HepG2 (cell line): ENCODE measurements around the gene TMEM222. TPM values are rescaled to one million over a fixed set of nuclear protein-coding genes. Genes with fewer than 3 reads are reported as not detected.

Source experiments
- CREM ChIP-seq, 2 experiments: sonication (generic) in 1 of 2; formaldehyde crosslinking in 1 of 2; IDR thresholded peaks; 2 replicates each; pipeline versions ENCODE4 v1.4.0 to v1.6.1; 2016 to 2020; ENCODE audit warnings: antibody characterized with exemption in 1 of 2, mild to moderate bottlenecking in 1 of 2, missing genetic modification reagents in 1 of 2
- DRAP1 ChIP-seq: IDR thresholded peaks from 2 replicates; pipeline ENCODE4 v1.6.1; 2016; ENCODE audit warnings: missing genetic modification reagents, missing compliant biosample characterization
- FOXK2 ChIP-seq: fragments of 450-650 bp; IDR thresholded peaks from 2 replicates; pipeline ENCODE4 v1.6.1; 2016
- GTF2F1 ChIP-seq: fragments of 150-350 bp; IDR thresholded peaks from 2 replicates; pipeline ENCODE4 v1.6.1; 2014; ENCODE audit warnings: low read length
- HES4 ChIP-seq: sonication (generic); formaldehyde crosslinking; IDR thresholded peaks from 2 replicates; pipeline ENCODE4 v1.9.0; 2021; ENCODE audit warnings: mild to moderate bottlenecking, missing genetic modification reagents, borderline replicate concordance
- HMG20B ChIP-seq: conservative IDR thresholded peaks from 2 replicates; pipeline ENCODE4 v1.6.1; 2016; ENCODE audit warnings: missing genetic modification reagents, missing compliant biosample characterization
- KAT8 ChIP-seq: IDR thresholded peaks from 2 replicates; pipeline ENCODE4 v1.6.1; 2016; ENCODE audit warnings: missing genetic modification reagents, missing compliant biosample characterization
- KLF6 ChIP-seq: IDR thresholded peaks from 2 replicates; pipeline ENCODE4 v1.8.0; 2016; ENCODE audit warnings: missing biosample characterization, missing genetic modification reagents
- LRRFIP1 ChIP-seq: sonication (generic); formaldehyde crosslinking; conservative IDR thresholded peaks from 2 replicates; pipeline ENCODE4 v1.4.0; 2020; ENCODE audit warnings: missing genetic modification reagents
- RBAK ChIP-seq: sonication (generic); formaldehyde crosslinking; IDR thresholded peaks from 2 replicates; pipeline ENCODE4 v1.5.1; 2020; ENCODE audit warnings: mild to moderate bottlenecking, missing genetic modification reagents
- RBFOX2 ChIP-seq: fragments of 200-400 bp; formaldehyde crosslinking; IDR thresholded peaks from 2 replicates; pipeline ENCODE4 v1.6.1; 2017; ENCODE audit warnings: low read depth, mild to moderate bottlenecking, low read length
- REPIN1 ChIP-seq: sonication (generic); formaldehyde crosslinking; IDR thresholded peaks from 2 replicates; pipeline ENCODE4 v1.8.0; 2022; ENCODE audit warnings: missing genetic modification reagents, low read depth, mild to moderate bottlenecking, borderline replicate concordance
- SMAD9 ChIP-seq: sonication (generic); formaldehyde crosslinking; IDR thresholded peaks from 2 replicates; pipeline ENCODE4 v1.5.1; 2020; ENCODE audit warnings: mild to moderate bottlenecking, missing genetic modification reagents
- SP4 ChIP-seq: sonication (generic); formaldehyde crosslinking; IDR thresholded peaks from 2 replicates; pipeline ENCODE4 v1.8.1; 2023; ENCODE audit warnings: mild to moderate bottlenecking, missing genetic modification reagents
- STAT6 ChIP-seq: sonication (generic); formaldehyde crosslinking; IDR thresholded peaks from 2 replicates; pipeline ENCODE4 v1.4.0; 2020; ENCODE audit warnings: missing genetic modification reagents, mild to moderate bottlenecking, borderline replicate concordance
- ZHX1 ChIP-seq: sonication (generic); formaldehyde crosslinking; IDR thresholded peaks from 2 replicates; pipeline ENCODE4 v1.8.1; 2022; ENCODE audit warnings: low read depth, mild to moderate bottlenecking, missing genetic modification reagents
- ZNF34 ChIP-seq: sonication (generic); formaldehyde crosslinking; IDR thresholded peaks from 2 replicates; pipeline ENCODE4 v1.4.0; 2020; ENCODE audit warnings: mild to moderate bottlenecking, missing genetic modification reagents, borderline replicate concordance
- ZNF737 ChIP-seq: sonication (generic); formaldehyde crosslinking; IDR thresholded peaks from 2 replicates; pipeline ENCODE4 v1.5.0; 2020; ENCODE audit warnings: missing genetic modification reagents, mild to moderate bottlenecking, borderline replicate concordance
- ZUFSP ChIP-seq: sonication (generic); formaldehyde crosslinking; IDR thresholded peaks from 2 replicates; pipeline ENCODE4 v1.9.0; 2021; ENCODE audit warnings: missing genetic modification reagents, mild to moderate bottlenecking, borderline replicate concordance
- polyA plus RNA-seq, 8 experiments: library from polyadenylated mRNA; depleted of rRNA in 3 of 8; stranded (reverse) in 7 of 8; unstranded in 1 of 8; fragments of >200 nt; fragmentation: Illumina TruSeq in 4 of 8; extraction: Trizol in 4 of 8; gene quantifications; 2 replicates each; pipeline versions ENCODE4 v1.2.1 to v1.2.3, GENCODE V29; 2011 to 2016; ENCODE audit warnings: low read depth in 4 of 8, missing spikeins in 1 of 8, mixed read lengths in 1 of 8; ENCODE audit not compliant: insufficient read depth in 1 of 8
- total RNA-seq, 5 experiments: library from RNA; depleted of rRNA; stranded (reverse); fragments of >200 nt; fragmentation: Illumina TruSeq; extraction: Trizol; gene quantifications; 2 replicates each; pipeline ENCODE4 v1.2.3, GENCODE V29; 2016; ENCODE audit warnings: low read depth in 1 of 5

The TMEM222 gene
- total and polyA plus RNA-seq, 2 of the 13 experiments (the other 11 are each of a cell fraction or from before 2014, with no cell fraction given) = 22.7 to 29.6 TPM

GRCh38 chr1:27321813-27322568, at the start of gene TMEM222 (continued):
- TF ChIP-seq LRRFIP1 (CRISPR knock-in tag) (no peak), SP4 (peak; percentile 92), GTF2F1 (no peak), CREM (IDR thresholded peaks at IDR 0.05) (peak; percentile 95), CREM (CRISPR knock-in tag; IDR thresholded peaks at IDR 0.05) (peak; percentile 72), HES4 (CRISPR knock-in tag) (peak; percentile 87; the same call in 1 of the 2 replicates), ZNF737 (CRISPR knock-in tag) (no peak), KLF6 (CRISPR knock-in tag) (0 out of 2 replicates have a peak, but pooled peaks have one; percentile 52), SMAD9 (CRISPR knock-in tag) (no peak), STAT6 (CRISPR knock-in tag) (peak; percentile 90; the same call in 1 of the 2 replicates), HMG20B (CRISPR knock-in tag) (peak; percentile 13), RBAK (no peak), KAT8 (CRISPR knock-in tag) (peak; percentile 100), ZHX1 (0 out of 2 replicates have a peak, but pooled peaks have one; percentile 32), ZUFSP (CRISPR knock-in tag) (no peak), RBFOX2 (peak; percentile 96), ZNF34 (CRISPR knock-in tag) (no peak; the same call in 1 of the 2 replicates), FOXK2 (peak; percentile 92), DRAP1 (CRISPR knock-in tag) (peak; percentile 71), REPIN1 (CRISPR knock-in tag) (peak; percentile 82)
